A172 (cell line): ENCODE data around the gene NAA11. TPM values are rescaled to one million over a fixed set of nuclear protein-coding genes. Genes with fewer than 3 reads are reported as not detected.

Source experiments
- DNase-seq: peaks from one replicate; pipeline ENCODE4 v3.0.0-alpha.2; 2015; ENCODE audit warnings: low spot score
- total RNA-seq: library from RNA; depleted of rRNA; stranded (reverse); fragments of >200 nt; shearing (Covaris generic); gene quantifications from 2 replicates; pipeline ENCODE4 v1.2.3, GENCODE V29; 2014; rRNA removed

Gene NAA11
- total RNA-seq = not detected in 2 replicates

GRCh38 chr4:79325864-79326328, at the start of gene NAA11:
TSS of gene NAA11 (minus strand) at chr4:79326061. CDS start at chr4:79325877, 184 bp downstream.
- no peak for DNase-seq

GRCh38 chr4:79370026-79370425, 44.2 kb upstream of the NAA11 start:
- DNase-seq = no peak

- no peak for DNase-seq
These were observed 41.2 kb upstream of the NAA11 start for GRCh38 chr4:79367096-79367495.

- no peak for DNase-seq
These were observed 40.6 kb upstream of the NAA11 start for GRCh38 chr4:79366422-79366821.

GRCh38 chr4:79364061-79364460, 38.2 kb upstream of the NAA11 start:
- no peak for DNase-seq

- no peak for DNase-seq
These were observed 36.8 kb upstream of the NAA11 start for GRCh38 chr4:79362626-79363025.

GRCh38 chr4:79360006-79360405, 34.1 kb upstream of the NAA11 start:
- no peak for DNase-seq

- no peak for DNase-seq
These were observed 32.6 kb upstream of the NAA11 start for GRCh38 chr4:79358438-79358837.

GRCh38 chr4:79357365-79357764, 31.5 kb upstream of the NAA11 start:
- no peak for DNase-seq

GRCh38 chr4:79353075-79353474, 27.2 kb upstream of the NAA11 start:
- DNase-seq = no peak

- DNase-seq = no peak
These were observed 22.5 kb upstream of the NAA11 start for GRCh38 chr4:79348405-79348804.

- no peak for DNase-seq
These were observed 16.2 kb upstream of the NAA11 start for GRCh38 chr4:79341893-79342653.

- DNase-seq = no peak
These were observed 14.7 kb upstream of the NAA11 start for GRCh38 chr4:79340568-79340967.

- no peak for DNase-seq
These were observed 12.3 kb upstream of the NAA11 start for GRCh38 chr4:79338148-79338547.

- DNase-seq = no peak
These were observed 8.9 kb upstream of the NAA11 start for GRCh38 chr4:79334783-79335182.

- DNase-seq = no peak
These were observed 8.5 kb upstream of the NAA11 start for GRCh38 chr4:79334341-79334740.

- peak; percentile 44 for DNase-seq
These were observed 5.4 kb upstream of the NAA11 start for GRCh38 chr4:79331126-79331876.

GRCh38 chr4:79330720-79331119, 4.9 kb upstream of the NAA11 start:
- no peak for DNase-seq

GRCh38 chr4:79325436-79325835, 425 bp downstream of the NAA11 start:
- no peak for DNase-seq

GRCh38 chr4:79319975-79320374, 5.9 kb downstream of the NAA11 start:
- no peak for DNase-seq

GRCh38 chr4:79317711-79318110, 8.2 kb downstream of the NAA11 start:
- no peak for DNase-seq

- DNase-seq = no peak
These were observed 10.0 kb downstream of the NAA11 start for GRCh38 chr4:79315891-79316290.

- DNase-seq = no peak
These were observed 14.6 kb downstream of the NAA11 start for GRCh38 chr4:79311279-79311678.
